AG04449 (cell line): ENCODE measurements around the gene ULK3.

Source experiments
- CTCF ChIA-PET: fragments of 350-600 bp; formaldehyde crosslinking; extraction: SDS; loops from one replicate; lab custom pipeline; 2021; ENCODE audit warnings: antibody characterized with exemption; lab: Yijun Ruan, JAX
- POLR2A ChIA-PET: fragments of 400-600, 350-600 bp; formaldehyde crosslinking; extraction: SDS; loops from one replicate; lab custom pipeline; 2020; ENCODE audit warnings: antibody characterized with exemption, inconsistent platforms; lab: Yijun Ruan, JAX
- DNase-seq: peaks from one replicate; pipeline ENCODE4 v3.0.0-alpha.2; 2010; ENCODE audit warnings: low read depth, low spot score
- H3K4me3 ChIP-seq: 2 replicates; pipeline ENCODE4 v1.5.1; 2011; ENCODE audit warnings: low read depth, mild to moderate bottlenecking, control low read depth, low read length
- TF ChIP-seq, protein P1 (sequence below): IDR thresholded peaks from one replicate; pipeline ENCODE4 v1.5.1; 2011; ENCODE audit warnings: mild to moderate bottlenecking, moderate library complexity, low read length, control low read depth, inconsistent platforms; ENCODE audit not compliant: insufficient read depth; ENCODE audit errors: missing control alignments

The ULK3 gene

DNA sequence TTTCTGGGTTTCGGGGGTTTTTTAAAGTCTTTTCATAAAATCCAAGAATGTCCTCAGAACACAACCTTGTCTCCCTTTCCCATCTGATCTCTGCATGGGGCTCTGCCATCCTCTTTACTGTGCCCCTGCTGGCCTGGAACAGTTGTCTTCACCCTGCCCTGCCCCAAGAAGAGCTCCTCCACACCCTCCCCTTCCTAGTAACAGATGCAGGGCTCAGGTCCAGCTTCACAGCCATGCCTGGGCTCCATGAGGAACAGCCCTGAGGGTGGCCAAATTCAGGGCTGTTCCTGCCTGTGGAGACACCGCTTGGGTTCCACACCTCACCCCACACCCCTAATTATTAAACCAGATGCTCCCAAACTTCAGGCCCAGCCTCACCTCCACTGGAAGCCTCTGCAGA, 12.9 kb upstream of the ULK3 start:
- TF ChIP-seq, protein P1, sequence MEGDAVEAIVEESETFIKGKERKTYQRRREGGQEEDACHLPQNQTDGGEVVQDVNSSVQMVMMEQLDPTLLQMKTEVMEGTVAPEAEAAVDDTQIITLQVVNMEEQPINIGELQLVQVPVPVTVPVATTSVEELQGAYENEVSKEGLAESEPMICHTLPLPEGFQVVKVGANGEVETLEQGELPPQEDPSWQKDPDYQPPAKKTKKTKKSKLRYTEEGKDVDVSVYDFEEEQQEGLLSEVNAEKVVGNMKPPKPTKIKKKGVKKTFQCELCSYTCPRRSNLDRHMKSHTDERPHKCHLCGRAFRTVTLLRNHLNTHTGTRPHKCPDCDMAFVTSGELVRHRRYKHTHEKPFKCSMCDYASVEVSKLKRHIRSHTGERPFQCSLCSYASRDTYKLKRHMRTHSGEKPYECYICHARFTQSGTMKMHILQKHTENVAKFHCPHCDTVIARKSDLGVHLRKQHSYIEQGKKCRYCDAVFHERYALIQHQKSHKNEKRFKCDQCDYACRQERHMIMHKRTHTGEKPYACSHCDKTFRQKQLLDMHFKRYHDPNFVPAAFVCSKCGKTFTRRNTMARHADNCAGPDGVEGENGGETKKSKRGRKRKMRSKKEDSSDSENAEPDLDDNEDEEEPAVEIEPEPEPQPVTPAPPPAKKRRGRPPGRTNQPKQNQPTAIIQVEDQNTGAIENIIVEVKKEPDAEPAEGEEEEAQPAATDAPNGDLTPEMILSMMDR, result no peak
- no peak for DNase-seq
- H3K4me3 ChIP-seq, result no peak overlapping the region
- POLR2A ChIA-PET, result interaction anchor here (0.9 kb wide), 1 partner anchor 13 kb away, joined by 3 read pairs; no protein-coding TSS in a partner anchor
- CTCF ChIA-PET, result interaction anchor here (1.2 to 3.9 kb wide), 4 partner anchors 8 to 46 kb away, joined by 3 to 14 read pairs (median 7); partner anchors contain the start of gene ULK3

DNA sequence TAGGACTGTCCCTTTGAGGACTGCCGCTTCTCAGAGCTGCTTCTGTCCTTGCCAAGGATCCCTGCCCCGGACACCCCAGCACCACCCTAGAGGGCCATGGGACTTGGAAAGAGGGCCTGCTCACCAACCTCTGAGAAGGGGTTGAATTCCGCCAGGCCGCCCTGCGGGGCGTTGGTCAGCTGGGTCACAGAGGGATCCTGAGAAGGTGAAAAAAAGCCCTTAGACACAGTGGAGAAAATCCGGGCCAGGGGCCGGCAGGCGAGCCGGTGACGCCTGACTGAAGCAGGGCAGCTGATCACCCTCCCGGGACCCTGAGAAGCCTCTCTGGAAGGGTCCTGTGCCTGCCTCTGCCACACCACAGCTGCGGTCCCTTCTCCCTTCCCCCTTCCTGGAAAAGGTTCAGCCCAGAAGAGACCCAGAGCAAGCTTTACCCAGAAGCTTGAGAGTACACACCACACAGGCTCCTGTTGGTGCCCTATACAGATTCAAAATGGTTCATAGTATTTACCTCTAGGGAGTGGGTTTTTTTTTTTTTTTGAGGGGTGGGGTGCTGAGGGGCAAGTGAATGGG, 11.6 kb upstream of the ULK3 start:
- no peak for DNase-seq
- TF ChIP-seq, protein P1, result no peak
- ChIA-PET CTCF (interaction anchor here (1.2 to 3.9 kb wide), 3 partner anchors 12 to 47 kb away, joined by 3 to 14 read pairs (median 5); partner anchors contain the start of gene ULK3), POLR2A (interaction anchor here (0.9 kb wide), 1 partner anchor 12 kb away, joined by 3 read pairs; no protein-coding TSS in a partner anchor)
- no peak overlapping the region for H3K4me3 ChIP-seq

DNA sequence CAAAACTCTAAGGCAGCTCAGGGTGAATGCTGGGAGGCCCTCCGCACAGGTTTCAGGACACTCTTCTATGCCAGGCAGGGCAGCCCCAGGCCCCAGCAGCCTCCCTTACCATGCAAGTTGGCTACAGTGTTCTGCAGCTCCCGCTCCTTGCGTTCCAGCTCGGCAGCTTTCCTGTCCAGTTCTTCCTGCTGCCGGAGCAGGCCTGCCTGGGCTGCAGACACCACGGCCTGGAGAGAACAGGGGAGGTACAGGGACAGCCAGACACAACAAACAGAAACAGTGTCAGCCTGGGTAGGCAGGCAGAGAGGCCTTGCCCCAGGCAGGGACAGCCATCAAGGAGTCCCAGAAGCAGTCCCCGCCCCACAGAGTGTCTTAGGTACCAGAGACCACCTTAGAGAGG, 9.0 kb upstream of the ULK3 start:
- ChIA-PET POLR2A (no interaction called here), CTCF (no interaction called here)
- TF ChIP-seq, protein P1, result no peak
- H3K4me3 ChIP-seq, result no peak overlapping the region
- no peak for DNase-seq

DNA sequence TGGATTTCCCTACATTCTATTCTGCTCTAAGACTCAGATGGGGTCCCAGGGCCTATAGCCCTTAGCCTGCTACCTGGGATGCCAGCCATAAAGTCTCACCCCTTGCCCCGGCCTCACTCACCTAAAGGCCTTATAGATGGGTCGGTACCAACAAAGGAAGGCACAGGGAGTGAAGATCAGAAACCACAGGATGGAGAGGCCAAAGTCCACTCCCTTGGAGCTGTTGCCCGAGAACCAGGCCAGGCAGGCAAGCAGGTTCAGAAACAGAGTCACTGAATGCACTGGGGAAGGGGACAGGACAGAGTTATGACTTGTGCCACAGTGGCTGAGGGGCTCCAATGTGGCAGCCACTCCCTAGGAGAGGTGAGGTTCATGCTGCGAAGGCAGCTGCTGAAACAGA, 7.4 kb upstream of the ULK3 start:
- POLR2A ChIA-PET, result no interaction called here
- TF ChIP-seq, protein P1, result no peak
- CTCF ChIA-PET, result interaction anchor here (3.1 kb wide), 1 partner anchor 79 kb away, joined by 10 read pairs; no protein-coding TSS in a partner anchor
- H3K4me3 ChIP-seq, result no peak overlapping the region
- no peak for DNase-seq

DNA sequence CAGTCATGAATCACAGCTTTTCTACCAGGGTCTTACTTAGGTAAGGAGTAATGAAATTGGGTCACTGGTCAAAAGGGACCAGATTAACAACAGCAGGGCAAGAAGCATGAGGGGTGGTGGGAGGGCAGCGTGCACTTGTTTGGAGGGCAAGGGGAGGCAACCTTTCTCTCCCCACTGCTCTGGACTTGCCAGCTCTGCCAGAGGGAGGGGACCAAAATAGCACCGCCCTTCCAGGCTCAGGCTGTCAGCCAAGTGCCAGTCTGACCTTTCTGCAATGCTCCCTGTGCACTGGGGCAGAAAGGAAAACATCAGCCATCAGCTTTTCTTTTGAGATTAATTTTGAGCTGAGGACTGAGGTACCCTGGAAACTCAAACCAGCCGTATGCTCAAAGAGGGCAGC, 4.5 kb upstream of the ULK3 start:
- ChIA-PET CTCF (interaction anchor here (1.3 to 1.6 kb wide), 2 partner anchors 9 to 357 kb away, joined by 3 to 4 read pairs; no protein-coding TSS in a partner anchor), POLR2A (no interaction called here)
- TF ChIP-seq, protein P1, result no peak
- H3K4me3 ChIP-seq, result no peak overlapping the region
- no peak for DNase-seq

DNA sequence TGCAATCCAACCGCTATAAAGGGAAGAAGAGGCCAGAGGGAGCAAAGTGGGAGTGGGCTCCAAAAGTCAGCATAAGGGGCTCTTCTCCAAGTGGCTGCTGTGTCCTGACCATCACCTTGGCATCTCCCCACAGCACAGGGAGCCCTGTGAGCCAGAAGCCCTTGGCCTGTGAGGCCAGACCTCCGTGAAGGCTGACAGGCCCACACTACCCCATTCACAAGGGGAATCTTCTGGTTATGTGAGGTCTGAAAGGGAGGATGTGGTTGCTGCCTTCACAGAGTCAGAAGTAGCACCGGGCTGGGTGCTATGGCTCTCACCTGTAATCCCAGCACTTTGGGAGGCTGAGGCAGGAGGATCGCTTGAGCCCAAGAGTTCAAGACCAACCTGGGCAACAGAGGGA, 2.6 kb upstream of the ULK3 start:
- no peak for DNase-seq
- H3K4me3 ChIP-seq, result no peak overlapping the region
- ChIA-PET CTCF (interaction anchor here (1.7 to 5.4 kb wide), 2 partner anchors 58 to 75 kb away, joined by 4 to 41 read pairs; no protein-coding TSS in a partner anchor), POLR2A (no interaction called here)
- TF ChIP-seq, protein P1, result no peak
